K562 (cell line): ENCODE results near the gene C1QTNF6. TPM values are rescaled to one million over a fixed set of nuclear protein-coding genes. Genes with fewer than 3 reads are reported as not detected.

Experiments used
- ATAC-seq: fragments of 200-7000 bp; cut with Tn5 transposase; 3 replicates; pipeline ENCODE4 v1.9.1; 2020; ENCODE audit warnings: moderate library complexity
- BruUV-seq: library from RNA; stranded (reverse); fragments of 400-500 nt; replicated peaks from 2 replicates; lab custom pipeline; 2021; lab: Mats Ljungman, UMichigan
- CTCF ChIA-PET: fragments of 300-600 bp; formaldehyde crosslinking; extraction: SDS; loops from one replicate; lab custom pipeline; 2021; ENCODE audit warnings: low intra/inter-chr PET ratio; lab: Yijun Ruan, JAX
- POLR2A ChIA-PET: fragments of 300-600, 350-650 bp; sonication (Branson Sonifier 250); formaldehyde crosslinking; extraction: SDS; loops from one replicate; lab custom pipeline; 2021; ENCODE audit warnings: antibody characterized with exemption, inconsistent platforms; lab: Yijun Ruan, JAX
- DNase-seq, 4 experiments: peaks; one replicate each; pipeline versions ENCODE4 v3.0.0 to v3.0.0-alpha.2; 2011 to 2018; ENCODE audit warnings: low spot score in 3 of 4, mixed read lengths in 3 of 4; ENCODE audit errors: extremely low read depth in 1 of 4
- FAIRE-seq: peaks from 2 replicates; lab custom pipeline; 2011; peaks lifted over from hg19 to GRCh38; lab: Jason Lieb, UNC
- H2AFZ ChIP-seq: 2 replicates; pipeline ENCODE4 v1.6.0; 2011; ENCODE audit warnings: low read depth, low read length, control low read depth, inconsistent platforms
- H3K27ac ChIP-seq: fragments of 200-600 bp; 3 replicates; pipeline ENCODE4 v1.8.0; 2011; ENCODE audit warnings: low read depth, mild to moderate bottlenecking, control low read depth, inconsistent platforms, low read length, moderate library complexity, mixed read lengths; ENCODE audit errors: extremely low read depth
- H3K27me3 ChIP-seq, 2 experiments: fragments of 300-600 bp in 1 of 2; 2 replicates in 1 of 2; 3 replicates in 1 of 2; pipeline versions ENCODE4 v1.6.0 to v1.8.0; 2011; ENCODE audit warnings: inconsistent platforms in 2 of 2, low read length in 2 of 2, mild to moderate bottlenecking in 1 of 2, mixed read lengths in 1 of 2, moderate library complexity in 1 of 2; ENCODE audit not compliant: control insufficient read depth in 2 of 2, insufficient read depth in 2 of 2
- H3K36me3 ChIP-seq: fragments of 300-600 bp; 3 replicates; pipeline ENCODE4 v1.8.0; 2011; ENCODE audit warnings: mild to moderate bottlenecking, low read length, inconsistent platforms; ENCODE audit not compliant: control insufficient read depth, insufficient read depth
- H3K4me1 ChIP-seq, 2 experiments: fragments of 200-600 bp in 1 of 2; replicated peaks in 1 of 2; 2 replicates in 1 of 2; 3 replicates in 1 of 2; pipeline versions ENCODE4 v1.5.1 to v1.8.0; 2011; ENCODE audit warnings: inconsistent platforms in 2 of 2, low read length in 2 of 2, mild to moderate bottlenecking in 1 of 2, mixed read lengths in 1 of 2, moderate library complexity in 1 of 2; ENCODE audit not compliant: control insufficient read depth in 2 of 2, insufficient read depth in 2 of 2
- H3K4me2 ChIP-seq: 2 replicates; pipeline ENCODE4 v1.6.1; 2011; ENCODE audit warnings: low read length, control low read depth, inconsistent platforms, mixed read lengths; ENCODE audit not compliant: insufficient read depth
- H3K4me3 ChIP-seq: fragments of 200-600 bp; sonication (generic), shearing (Covaris generic); 2 replicates; pipeline ENCODE4 v1.5.1; 2016; ENCODE audit warnings: control low read depth, inconsistent platforms
- H3K79me2 ChIP-seq: fragments of 200-600 bp; 3 replicates; pipeline ENCODE4 v1.8.0; 2011; ENCODE audit warnings: low read length, inconsistent platforms; ENCODE audit not compliant: control insufficient read depth, insufficient read depth
- H3K9ac ChIP-seq, 2 experiments: 2 replicates each; pipeline versions ENCODE4 v1.6.0 to v1.6.1; 2011; ENCODE audit warnings: low read depth in 2 of 2, low read length in 2 of 2, control low read depth in 1 of 2, inconsistent platforms in 1 of 2, mild to moderate bottlenecking in 1 of 2, mixed read lengths in 1 of 2; ENCODE audit not compliant: insufficient read depth in 1 of 2
- H3K9me1 ChIP-seq: one replicate; pipeline ENCODE4 v1.6.0; 2011; ENCODE audit warnings: inconsistent platforms, mild to moderate bottlenecking, low read length, moderate library complexity; ENCODE audit not compliant: control insufficient read depth, insufficient read depth
- H3K9me3 ChIP-seq: replicated peaks from 2 replicates; pipeline ENCODE4 v1.5.1; 2011; ENCODE audit warnings: low read depth, low read length, inconsistent platforms; ENCODE audit not compliant: control insufficient read depth, insufficient read depth
- H4K20me1 ChIP-seq: replicated peaks from 2 replicates; pipeline ENCODE4 v1.6.1; 2011; ENCODE audit warnings: low read length, inconsistent platforms, mixed read lengths; ENCODE audit not compliant: control insufficient read depth, insufficient read depth
- THAP12 ChIP-seq: fragments of 250-450 bp; sonication (Bioruptor Pico); IDR thresholded peaks from 2 replicates; pipeline ENCODE4 v1.9.0; 2021; ENCODE audit warnings: mild to moderate bottlenecking, inconsistent platforms
- ZBTB40 ChIP-seq, 2 experiments: fragments of 450-650 bp in 1 of 2; sonication (generic) in 1 of 2; formaldehyde crosslinking in 1 of 2; IDR thresholded peaks; 2 replicates each; pipeline versions ENCODE4 v1.7.1 to v1.9.0; 2016 to 2022; ENCODE audit warnings: inconsistent platforms in 1 of 2, mild to moderate bottlenecking in 1 of 2, missing genetic modification reagents in 1 of 2
- WGBS: fragments of 100-300 bp; shearing (Covaris generic); methylation state at CpG from one replicate; pipeline ENCODE4 v1.1.6; 2016; ENCODE audit warnings: low coverage, mixed read lengths; ENCODE audit not compliant: insufficient coverage; ENCODE audit errors: missing lambda C conversion rate; 5-methylcytosine and 5-hydroxymethylcytosine counted together
- in situ Hi-C: fragments of 300-500 bp; cut with MboI; formaldehyde crosslinking; loops from 4 replicates; pipeline ENCODE4 v1.15.0; 2018; ENCODE audit warnings: inconsistent platforms, mixed read lengths
- intact Hi-C: fragments of 100-400 bp; cut with micrococcal nuclease; formaldehyde crosslinking; loops from 2 replicates; pipeline ENCODE4 v1.14.2; 2022
- polyA plus RNA-seq, 8 experiments: library from polyadenylated mRNA; depleted of rRNA in 4 of 8; stranded (reverse) in 5 of 8; unstranded in 3 of 8; fragments of >200 nt; fragmentation: Nextera tagmentation in 2 of 8; fragmentation: Illumina TruSeq in 1 of 8; extraction: Ambion mirVana in 2 of 8; extraction: Trizol in 1 of 8; gene quantifications; 2 replicates each; pipeline versions ENCODE4 v1.2.1 to v1.2.3, GENCODE V29; 2011 to 2014; ENCODE audit warnings: inconsistent platforms in 1 of 8, missing spikeins in 1 of 8
- total RNA-seq, 7 experiments: library from RNA; depleted of rRNA in 6 of 7; stranded (reverse); fragments of >200 nt in 6 of 7; fragmentation: Illumina TruSeq in 2 of 7; extraction: Trizol in 2 of 7; gene quantifications; 2 replicates each; pipeline versions ENCODE4 v1.2.1 to v1.2.3, GENCODE V29; 2011 to 2021; ENCODE audit warnings: low replicate concordance in 1 of 7

Gene C1QTNF6
- total and polyA plus RNA-seq, 9 of the 15 experiments (the other 6 are each of a cell fraction or from before 2014, with no cell fraction given) = 0.18 to 0.92 (median 0.55) TPM

- no peak for DNase-seq
- no peaks in the 10 kb centered on the region for H3K9me1 ChIP-seq
- no TSS peak for BruUV-seq
- no peaks in the 10 kb centered on the region for H3K79me2 ChIP-seq
- no peak overlapping the region for H3K9ac ChIP-seq
- POLR2A ChIA-PET = no interaction called here
- intact Hi-C loops = no loop called here
- H3K27ac ChIP-seq = no peak overlapping the region
- H3K27me3 ChIP-seq = peaks cover 0 to 17% of the 10 kb centered on the region in 2 experiments; a peak in 2 of 5 replicates
- H2AFZ ChIP-seq = no peak overlapping the region
- H3K4me2 ChIP-seq = no peak overlapping the region
- no peaks in the 10 kb centered on the region for H4K20me1 ChIP-seq
- TF ChIP-seq THAP12 (CRISPR knock-in tag) (no peak), ZBTB40 (IDR thresholded peaks at IDR 0.05) (peak; percentile 79), ZBTB40 (CRISPR knock-in tag; IDR thresholded peaks at IDR 0.05) (0 out of 2 replicates have a peak, but pooled peaks have one; percentile 41)
- TF ChIP-seq, all 486 proteins: peak for 1
- Histone ChIP-seq H3K9me3 (no peaks in the 10 kb centered on the region), H3K4me1 (peaks cover 5 to 21% of the 10 kb centered on the region in 2 experiments; a peak in 3 of 5 replicates), H3K4me3 (no peak overlapping the region), H3K36me3 (no peaks in the 10 kb centered on the region)
- FAIRE-seq = no peak
- CTCF ChIA-PET = no interaction called here
- WGBS = 11% methylated on average over 8 of the region's 16 CpGs
- ATAC-seq = no peak
- in situ Hi-C loops = no loop called here
Measured at GRCh38 chr22:37138849-37139561, 49.0 kb downstream of the C1QTNF6 start.
